Mucosa of rectum (tissue), 2 donors: ENCODE data around the gene DIAPH2.
A peak's percentile ranks its signal among the peaks of the same experiment; 100 is the strongest.
"Not testable (repeated sequence)": the region's sequence is repeated elsewhere in the genome, so short reads cannot be mapped to it uniquely, and the experiment has no call there.

ENCODE experiments used
- H3K27ac ChIP-seq, 2 donors: one replicate each; pipeline ENCODE4 v1.7.0; 2013; ENCODE audit warnings: inconsistent platforms in 2 of 2, low read depth in 2 of 2, low read length in 2 of 2
- H3K27me3 ChIP-seq, 2 donors: one replicate each; pipeline ENCODE4 v1.7.0; 2013; ENCODE audit warnings: low read length in 2 of 2; ENCODE audit not compliant: control insufficient read depth in 2 of 2, insufficient read depth in 2 of 2
- H3K36me3 ChIP-seq, 2 donors: one replicate each; pipeline ENCODE4 v1.7.0; 2013; ENCODE audit warnings: low read length in 2 of 2; ENCODE audit not compliant: control insufficient read depth in 2 of 2, insufficient read depth in 2 of 2
- H3K4me1 ChIP-seq, 2 donors: one replicate each; pipeline ENCODE4 v1.7.0; 2013; ENCODE audit warnings: low read length in 2 of 2, mild to moderate bottlenecking in 1 of 2; ENCODE audit not compliant: control insufficient read depth in 2 of 2, insufficient read depth in 2 of 2
- H3K4me3 ChIP-seq, 2 donors: one replicate each; pipeline ENCODE4 v1.7.0; 2013; ENCODE audit warnings: low read length in 2 of 2
- H3K9ac ChIP-seq, 2 donors: one replicate each; pipeline ENCODE4 v1.7.0; 2013; ENCODE audit warnings: low read length in 2 of 2, low read depth in 1 of 2, mild to moderate bottlenecking in 1 of 2
- H3K9me3 ChIP-seq, 2 donors: one replicate each; pipeline ENCODE4 v1.7.0; 2013; ENCODE audit warnings: low read length in 2 of 2; ENCODE audit not compliant: control insufficient read depth in 2 of 2
- donor health status: healthy.
- donor health status: Normal muscosa, but diverticular disease.

Gene DIAPH2

GRCh38 chrX:96713303-96713702 lies 28.7 kb downstream of the DIAPH2 start:
- peak overlapping the region in 1 of 2 donors; percentile 20 for H3K4me3 ChIP-seq
- no peak overlapping the region for H3K27ac ChIP-seq
- no peak overlapping the region for H3K9ac ChIP-seq
- no peaks in the 10 kb centered on the region for H3K36me3 ChIP-seq
- H3K9me3 ChIP-seq, result no peaks in the 10 kb centered on the region
- no peaks in the 10 kb centered on the region for H3K27me3 ChIP-seq
- peaks cover 11% of the 10 kb centered on the region in 2 donors for H3K4me1 ChIP-seq

- H3K9ac ChIP-seq, result not testable (repeated sequence)
Observed at GRCh38 chrX:96714393-96714792, 29.8 kb downstream of the DIAPH2 start.

GRCh38 chrX:96715481-96715880 lies 30.8 kb downstream of the DIAPH2 start:
- peaks cover 11% of the 10 kb centered on the region in 2 donors for H3K4me1 ChIP-seq
- no peaks in the 10 kb centered on the region for H3K36me3 ChIP-seq
- H3K4me3 ChIP-seq, result no peak overlapping the region
- H3K27me3 ChIP-seq, result no peaks in the 10 kb centered on the region
- H3K9ac ChIP-seq, result no peak overlapping the region
- no peak overlapping the region for H3K27ac ChIP-seq
- H3K9me3 ChIP-seq, result no peaks in the 10 kb centered on the region

More at GRCh38 chrX:96714393-96714792, 29.8 kb downstream of the DIAPH2 start:
- H3K27ac ChIP-seq, H3K4me3 ChIP-seq, H3K27me3 ChIP-seq, H3K36me3 ChIP-seq, H3K9me3 ChIP-seq: not testable (repeated sequence)
- peaks cover 11% of the 10 kb centered on the region in 2 donors for H3K4me1 ChIP-seq

GRCh38 chrX:96719161-96719875 lies 34.7 kb downstream of the DIAPH2 start:
- peaks cover 4 to 5% of the 10 kb centered on the region in 2 donors for H3K4me1 ChIP-seq
- H3K9ac ChIP-seq, result no peak overlapping the region
- H3K27me3 ChIP-seq, result no peaks in the 10 kb centered on the region
- H3K36me3 ChIP-seq, result no peaks in the 10 kb centered on the region
- H3K9me3 ChIP-seq, result no peaks in the 10 kb centered on the region
- no peak overlapping the region for H3K27ac ChIP-seq
- no peak overlapping the region for H3K4me3 ChIP-seq

GRCh38 chrX:96721354-96721753 lies 36.7 kb downstream of the DIAPH2 start:
- Histone ChIP-seq H3K9ac (no peak overlapping the region), H3K4me3 (no peak overlapping the region), H3K27ac (no peak overlapping the region), H3K36me3 (no peaks in the 10 kb centered on the region), H3K9me3 (no peaks in the 10 kb centered on the region), H3K27me3 (no peaks in the 10 kb centered on the region), H3K4me1 (no peaks in the 10 kb centered on the region)

- Histone ChIP-seq H3K4me1 (no peaks in the 10 kb centered on the region), H3K4me3 (no peak overlapping the region), H3K27me3 (no peaks in the 10 kb centered on the region), H3K36me3 (no peaks in the 10 kb centered on the region), H3K27ac (no peak overlapping the region), H3K9me3 (no peaks in the 10 kb centered on the region), H3K9ac (no peak overlapping the region)
Observed at GRCh38 chrX:96722781-96723180, 38.1 kb downstream of the DIAPH2 start.

GRCh38 chrX:96729053-96729452 lies 44.4 kb downstream of the DIAPH2 start:
- Histone ChIP-seq H3K4me1 (no peaks in the 10 kb centered on the region), H3K27me3 (no peaks in the 10 kb centered on the region), H3K27ac (no peak overlapping the region), H3K9ac (no peak overlapping the region), H3K4me3 (no peak overlapping the region), H3K36me3 (no peaks in the 10 kb centered on the region), H3K9me3 (no peaks in the 10 kb centered on the region)

GRCh38 chrX:96729868-96730643 lies 45.4 kb downstream of the DIAPH2 start:
- Histone ChIP-seq H3K36me3 (no peaks in the 10 kb centered on the region), H3K9me3 (no peaks in the 10 kb centered on the region), H3K4me1 (no peaks in the 10 kb centered on the region), H3K9ac (no peak overlapping the region), H3K27ac (no peak overlapping the region), H3K27me3 (no peaks in the 10 kb centered on the region), H3K4me3 (no peak overlapping the region)

- not testable (repeated sequence) for H3K4me1 ChIP-seq, H3K36me3 ChIP-seq, H3K27me3 ChIP-seq, H3K4me3 ChIP-seq, H3K9ac ChIP-seq, H3K9me3 ChIP-seq, H3K27ac ChIP-seq
Observed at GRCh38 chrX:96731000-96731399, 46.4 kb downstream of the DIAPH2 start.

GRCh38 chrX:96743367-96744073 lies 58.9 kb downstream of the DIAPH2 start:
- Histone ChIP-seq H3K27me3 (no peaks in the 10 kb centered on the region), H3K9ac (no peak overlapping the region), H3K36me3 (peaks cover 0 to 2% of the 10 kb centered on the region in 2 donors), H3K4me1 (no peaks in the 10 kb centered on the region), H3K4me3 (no peak overlapping the region), H3K27ac (no peak overlapping the region), H3K9me3 (no peaks in the 10 kb centered on the region)
